Measurements from ENCODE around the gene PNPLA7. TPM values are rescaled to one million over a fixed set of nuclear protein-coding genes. Genes with fewer than 3 reads are reported as not detected.

PNPLA7 gene
- total and polyA plus RNA-seq, 2 of the 13 experiments (the other 11 are each of a cell fraction or from before 2014, with no cell fraction given) = 0.42 to 1.5 TPM

DNA sequence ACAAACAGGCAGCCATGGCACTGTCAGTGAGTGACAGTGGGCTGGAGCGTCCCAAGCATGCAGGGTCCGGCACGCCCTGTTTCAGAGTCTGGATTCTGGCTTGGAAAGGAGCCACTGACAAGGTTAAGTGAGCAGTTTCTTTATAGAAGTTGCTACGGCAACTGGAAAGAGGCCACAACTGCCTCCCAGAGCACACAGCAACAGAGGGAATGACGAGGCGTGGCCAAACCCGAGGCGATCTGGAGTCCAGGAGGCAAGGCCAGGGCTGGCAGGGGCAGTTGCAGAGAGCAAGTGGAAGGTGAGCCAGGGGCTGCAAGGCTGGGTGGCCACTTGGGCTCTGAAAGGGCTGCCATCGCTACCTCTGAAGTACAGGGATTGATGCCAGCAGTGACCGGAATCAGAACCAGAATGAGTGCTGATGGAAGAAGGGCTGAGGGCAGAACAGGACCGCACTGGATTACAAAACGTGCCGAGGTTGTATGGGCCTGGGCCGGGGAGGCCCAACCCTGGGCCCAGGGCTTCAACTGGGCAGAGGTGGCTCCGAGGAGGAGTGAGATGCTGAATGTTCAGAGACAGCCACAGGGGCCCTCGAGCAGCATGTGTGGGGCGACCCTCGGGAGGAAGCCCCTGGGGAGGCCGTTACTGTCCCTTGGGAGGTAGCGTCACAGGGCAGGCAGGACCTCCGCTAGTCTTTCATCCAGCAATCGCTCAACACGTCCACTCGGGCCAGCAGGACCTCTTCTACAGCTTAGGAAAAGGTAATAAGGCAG, 6.1 kb upstream of the PNPLA7 start:
- TF ChIP-seq ARNTL (CRISPR knock-in tag; IDR thresholded peaks at IDR 0.05) (no peak), ZZZ3 (CRISPR knock-in tag; IDR thresholded peaks at IDR 0.05; ENCODE audit: borderline replicate concordance) (no peak), RBM22 (optimal IDR thresholded peaks at IDR 0.05; ENCODE audit: low read length) (peak; percentile 39), AGO2 (optimal IDR thresholded peaks at IDR 0.05; ENCODE audit: low read depth, low read length) (peak; percentile 44)
- in situ Hi-C loops (cut with HindIII; ENCODE audit: extremely low pct_ligation_motif_present, low pct_unique_long_range_greater_than_20kb) = no loop called here
- Histone ChIP-seq H3K9me3 (ENCODE audit: low read length) (no peaks in the 10 kb centered on the region), H3K36me3 (replicated peaks in 1 of 2; ENCODE audit: control insufficient read depth in 1 of 2, insufficient read depth in 2 of 2, low read length in 2 of 2) (peaks cover 13 to 39% of the 10 kb centered on the region in 2 experiments), H3K27me3 (ENCODE audit: control insufficient read depth in 1 of 2, insufficient read depth in 2 of 2, low read length in 2 of 2) (no peaks in the 10 kb centered on the region), H3K27ac (ENCODE audit: extremely low read length, insufficient read depth, low read length) (no peak overlapping the region), H3K79me2 (ENCODE audit: insufficient read depth, low read length) (peaks cover 2% of the 10 kb centered on the region), H2AFZ (ENCODE audit: low read length) (no peak overlapping the region), H3K4me3 (replicated peaks in 1 of 3; ENCODE audit: insufficient read depth in 1 of 3, low read depth in 2 of 3, low read length in 3 of 3) (no peak overlapping the region), H4K20me1 (ENCODE audit: insufficient read depth, low read length) (peaks cover 4% of the 10 kb centered on the region; the same call in 1 of the 2 replicates), H3K4me2 (ENCODE audit: low read depth, low read length) (no peak overlapping the region), H3K9ac (ENCODE audit: insufficient read depth, low read depth, low read length) (no peak overlapping the region), H3K4me1 (ENCODE audit: insufficient read depth, low read length) (peaks cover 31% of the 10 kb centered on the region)
- ChIA-PET POLR2A (no interaction called here), CTCF (ENCODE audit: low intra/inter-chr PET ratio, low total read pairs) (no interaction called here)
- WGBS (ENCODE audit: low lambda C conversion rate) = 92% methylated on average over 21 of the region's 24 CpGs
- DNase-seq (ENCODE audit: low spot score) (no peak), ATAC-seq (no peak), FAIRE-seq (no peak)
- intact Hi-C loops (cut with micrococcal nuclease; ENCODE audit: unreplicated experiment) = no loop called here
- BruUV-seq (replicated peaks) = no TSS peak

DNA sequence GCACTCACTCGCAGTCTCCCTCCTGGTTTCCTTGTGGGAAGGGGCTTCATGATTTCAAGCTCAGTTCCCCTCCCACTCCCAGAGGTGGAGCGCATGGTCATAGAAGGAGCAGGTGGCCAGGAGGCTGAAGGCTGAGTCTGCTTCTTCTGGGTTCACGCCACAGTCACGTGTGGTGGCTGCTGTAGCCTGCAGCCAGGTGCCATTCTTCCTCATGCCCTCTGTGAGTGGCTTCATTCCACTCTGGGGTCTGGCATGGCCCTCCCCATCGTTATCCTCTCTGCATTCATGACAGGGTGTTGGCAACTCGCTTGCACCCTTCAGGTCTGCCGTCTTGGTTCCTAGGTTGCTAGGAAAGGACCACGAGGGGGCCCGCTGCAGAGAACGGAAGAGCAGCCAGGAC, 5.0 kb upstream of the PNPLA7 start:
- BruUV-seq (replicated peaks) = no TSS peak
- POLR2A ChIA-PET = no interaction called here

More for the DNA sequence above, 5.0 kb upstream of the PNPLA7 start:
- Histone ChIP-seq H3K27me3 (ENCODE audit: control insufficient read depth in 1 of 2, insufficient read depth in 2 of 2, low read length in 2 of 2) (no peaks in the 10 kb centered on the region), H3K9ac (ENCODE audit: insufficient read depth, low read depth, low read length) (no peak overlapping the region), H2AFZ (ENCODE audit: low read length) (no peak overlapping the region), H3K4me3 (replicated peaks in 1 of 3; ENCODE audit: insufficient read depth in 1 of 3, low read depth in 2 of 3, low read length in 3 of 3) (no peak overlapping the region), H3K4me1 (ENCODE audit: insufficient read depth, low read length) (peaks cover 24% of the 10 kb centered on the region), H3K79me2 (ENCODE audit: insufficient read depth, low read length) (peaks cover 2% of the 10 kb centered on the region), H3K36me3 (replicated peaks in 1 of 2; ENCODE audit: control insufficient read depth in 1 of 2, insufficient read depth in 2 of 2, low read length in 2 of 2) (peaks cover 13 to 39% of the 10 kb centered on the region in 2 experiments), H3K9me3 (ENCODE audit: low read length) (no peaks in the 10 kb centered on the region), H3K4me2 (ENCODE audit: low read depth, low read length) (no peak overlapping the region), H3K27ac (ENCODE audit: extremely low read length, insufficient read depth, low read length) (no peak overlapping the region), H4K20me1 (ENCODE audit: insufficient read depth, low read length) (peaks cover 4% of the 10 kb centered on the region; the same call in 1 of the 2 replicates)
- FAIRE-seq = no peak
- in situ Hi-C loops (cut with HindIII; ENCODE audit: extremely low pct_ligation_motif_present, low pct_unique_long_range_greater_than_20kb) = no loop called here
- CTCF ChIA-PET (ENCODE audit: low intra/inter-chr PET ratio, low total read pairs) = no interaction called here
- 95% methylated on average over 8 of the region's 10 CpGs for WGBS (ENCODE audit: low lambda C conversion rate)
- no peak for DNase-seq (ENCODE audit: low spot score)
- TF ChIP-seq ZSCAN20 (CRISPR knock-in tag; IDR thresholded peaks at IDR 0.05; ENCODE audit: borderline replicate concordance) = no peak
- no peak for TF ChIP-seq ZNF160 (CRISPR knock-in tag; IDR thresholded peaks at IDR 0.05)
- TF ChIP-seq NR2F1 (CRISPR knock-in tag; IDR thresholded peaks at IDR 0.05) = no peak
- no peak for TF ChIP-seq ZNF678 (CRISPR knock-in tag; IDR thresholded peaks at IDR 0.05)
- TF ChIP-seq SCMH1 (CRISPR knock-in tag; IDR thresholded peaks at IDR 0.05; ENCODE audit: borderline replicate concordance) = no peak
- no peak for TF ChIP-seq KDM3A (CRISPR knock-in tag; IDR thresholded peaks at IDR 0.05; ENCODE audit: low read depth)
- ATAC-seq = no peak
- intact Hi-C loops (cut with micrococcal nuclease; ENCODE audit: unreplicated experiment) = no loop called here

Data from HepG2 (cell line).